CD4-positive, alpha-beta T cell treated with Interleukin-12 subunit alpha and Interleukin-12 subunit beta, for 1 hour (primary cell): ENCODE results near the gene AEBP1.
A peak's percentile ranks its signal among the peaks of the same experiment; 100 is the strongest.
"Not testable (repeated sequence)": the region's sequence is repeated elsewhere in the genome, so short reads cannot be mapped to it uniquely, and the experiment has no call there.

Experiments used
- DNase-seq: peaks from one replicate; pipeline ENCODE4 v3.0.0-alpha.2; 2020

Gene AEBP1

DNA sequence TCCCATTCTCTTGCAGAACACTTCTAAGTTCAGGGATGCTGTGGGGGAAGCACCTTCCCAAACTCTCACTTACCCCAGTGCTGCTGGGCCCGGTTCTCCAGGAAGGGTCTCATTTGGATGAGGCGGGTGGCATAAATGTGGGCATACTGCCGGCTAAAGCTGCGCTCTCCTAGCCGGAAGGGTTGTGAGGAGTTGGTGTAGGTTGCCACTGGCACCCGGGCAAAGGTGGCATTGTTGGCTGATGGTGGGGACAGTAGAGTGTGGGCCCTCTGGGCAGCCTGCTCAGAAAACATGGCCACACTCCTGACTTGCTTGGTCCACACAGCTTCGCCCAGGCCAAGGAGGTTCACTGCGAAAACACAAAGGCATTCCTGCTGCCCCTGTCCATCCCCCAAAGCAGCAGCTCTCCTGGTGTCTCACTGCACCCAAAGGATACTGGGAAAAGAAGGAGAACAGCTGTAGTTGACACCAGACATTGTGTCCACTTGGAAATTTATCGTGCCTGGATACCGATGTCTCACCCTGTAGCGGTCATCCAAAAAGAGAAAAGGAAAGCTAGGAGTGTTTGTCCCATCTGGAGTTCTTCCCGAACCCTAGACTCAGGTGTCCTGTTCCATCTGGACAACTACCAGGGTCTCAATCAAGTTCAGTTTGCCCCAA is 17.7 kb downstream of the AEBP1 start:
- DNase-seq, result no peak

DNA sequence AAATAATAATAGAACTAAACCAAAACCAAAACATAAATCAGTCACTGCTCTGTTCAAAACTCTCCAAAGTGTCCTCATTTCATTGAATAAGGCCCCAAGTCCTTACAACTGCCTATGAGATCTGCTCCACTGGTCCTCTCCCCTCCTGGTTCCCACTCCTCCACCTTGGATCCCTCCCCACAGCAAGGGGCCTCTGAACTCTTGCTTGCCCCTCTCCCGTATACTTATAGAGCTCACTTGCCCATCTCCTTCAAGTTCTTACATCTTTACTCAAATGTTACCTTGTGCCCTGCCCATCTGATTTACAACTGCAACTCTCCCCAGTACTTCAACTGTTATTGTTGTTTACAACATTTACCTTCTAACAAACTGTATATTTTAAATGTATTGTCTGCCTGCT is 18.4 kb downstream of the AEBP1 start:
- no peak for DNase-seq

DNA sequence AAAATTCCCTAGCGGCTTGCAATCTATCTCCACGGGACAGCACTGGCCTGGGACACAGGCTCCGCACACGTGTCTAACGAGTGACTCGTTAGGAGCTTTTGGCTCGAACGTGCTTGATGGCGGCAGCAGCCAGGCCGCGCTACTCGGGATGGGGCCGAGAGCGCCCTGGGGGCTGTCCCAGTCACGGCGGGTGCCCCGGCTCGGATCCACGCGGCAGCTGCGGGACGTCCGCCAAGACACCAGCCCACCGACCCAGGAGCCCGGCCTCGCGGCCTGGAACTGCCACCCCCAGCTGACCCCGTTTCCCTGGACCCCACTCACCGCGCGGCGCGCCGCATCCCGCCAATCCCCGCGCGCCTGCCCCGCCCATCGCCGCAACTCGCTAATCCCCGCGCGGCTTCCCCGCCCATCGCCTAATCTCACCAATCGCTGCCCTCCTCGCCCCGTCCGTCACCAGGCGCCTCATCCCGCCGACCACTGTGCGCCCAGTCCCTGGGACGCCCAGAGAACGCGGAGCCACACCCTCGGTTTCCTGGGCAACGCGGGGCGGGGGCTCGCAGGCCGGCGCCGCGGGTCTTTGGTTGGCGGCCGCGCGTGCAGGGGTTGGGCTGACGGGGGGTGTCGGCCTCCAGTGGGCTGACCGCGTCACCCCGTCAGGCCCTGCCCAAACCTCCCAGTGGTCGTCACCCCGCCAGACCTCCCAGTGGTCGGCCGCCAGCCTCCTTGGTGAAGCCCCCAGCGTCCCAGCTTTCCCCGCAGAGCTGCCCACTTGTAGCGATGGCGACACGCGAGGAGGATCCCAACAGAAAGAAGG is 19.3 kb downstream of the AEBP1 start, which contains the start of gene POLD2:
Gene POLD2, minus strand, starts transcription at position 359 of the 814 bp plus-strand sequence. CDS start 1,495 bp downstream, outside the sequence.
- DNase-seq, result peak; percentile 97

DNA sequence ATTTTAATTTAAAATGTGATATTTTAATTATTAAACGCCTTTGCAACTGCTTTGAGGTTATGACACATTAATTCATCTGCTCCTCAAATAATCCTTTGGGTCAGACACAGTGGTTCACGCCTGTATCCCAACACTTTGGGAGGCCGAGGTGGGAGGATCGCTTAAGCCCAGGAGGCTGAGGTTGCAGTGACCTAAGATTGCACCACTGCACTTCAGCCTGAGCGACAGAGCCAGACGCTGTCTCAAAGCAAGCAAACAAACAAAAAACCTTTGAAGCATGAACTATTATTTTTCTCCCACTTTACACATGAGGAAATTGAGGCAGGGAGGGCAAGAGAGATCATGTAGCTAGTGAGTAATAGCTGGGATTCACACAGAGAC is 20.7 kb downstream of the AEBP1 start:
- DNase-seq, result no peak

DNA sequence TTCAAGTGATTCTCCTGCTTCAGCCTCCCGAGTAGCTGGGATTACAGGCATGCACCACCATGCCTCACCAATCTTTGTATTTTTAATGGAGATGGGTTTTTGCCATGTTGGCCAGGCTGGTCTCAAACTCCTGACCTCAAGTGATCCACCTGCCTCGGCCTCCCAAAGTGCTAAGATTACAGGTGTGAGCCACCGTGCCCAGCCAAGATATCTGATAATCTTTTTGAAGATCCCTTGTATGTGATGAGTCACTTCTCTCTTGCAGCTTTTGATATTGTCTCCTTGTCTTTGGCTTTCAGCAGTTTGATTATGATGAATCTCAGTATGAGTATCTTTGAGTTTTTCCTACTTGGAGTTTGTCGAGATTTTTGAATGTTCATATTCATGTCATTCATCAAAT is 22.4 kb downstream of the AEBP1 start:
- DNase-seq, result not testable (repeated sequence)

DNA sequence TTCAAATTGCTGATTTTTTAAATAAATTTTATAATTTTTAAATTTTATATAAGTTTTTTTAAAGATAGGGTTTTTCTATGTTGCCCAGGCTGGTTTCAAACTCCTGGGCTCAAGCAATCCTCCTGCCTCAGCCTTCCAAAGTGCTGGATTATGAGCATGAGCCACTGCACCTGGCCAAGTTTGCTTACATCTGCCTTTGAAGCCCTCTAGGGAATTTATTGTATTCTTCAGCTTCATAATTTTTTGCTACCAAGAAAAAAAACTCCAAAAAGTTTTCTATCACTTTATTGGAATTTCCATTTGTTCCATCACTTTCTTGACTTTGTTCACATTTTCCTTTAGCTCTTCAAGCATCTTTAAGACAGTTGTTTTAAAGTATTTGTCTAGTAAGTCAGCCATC is 23.0 kb downstream of the AEBP1 start:
- no peak for DNase-seq

DNA sequence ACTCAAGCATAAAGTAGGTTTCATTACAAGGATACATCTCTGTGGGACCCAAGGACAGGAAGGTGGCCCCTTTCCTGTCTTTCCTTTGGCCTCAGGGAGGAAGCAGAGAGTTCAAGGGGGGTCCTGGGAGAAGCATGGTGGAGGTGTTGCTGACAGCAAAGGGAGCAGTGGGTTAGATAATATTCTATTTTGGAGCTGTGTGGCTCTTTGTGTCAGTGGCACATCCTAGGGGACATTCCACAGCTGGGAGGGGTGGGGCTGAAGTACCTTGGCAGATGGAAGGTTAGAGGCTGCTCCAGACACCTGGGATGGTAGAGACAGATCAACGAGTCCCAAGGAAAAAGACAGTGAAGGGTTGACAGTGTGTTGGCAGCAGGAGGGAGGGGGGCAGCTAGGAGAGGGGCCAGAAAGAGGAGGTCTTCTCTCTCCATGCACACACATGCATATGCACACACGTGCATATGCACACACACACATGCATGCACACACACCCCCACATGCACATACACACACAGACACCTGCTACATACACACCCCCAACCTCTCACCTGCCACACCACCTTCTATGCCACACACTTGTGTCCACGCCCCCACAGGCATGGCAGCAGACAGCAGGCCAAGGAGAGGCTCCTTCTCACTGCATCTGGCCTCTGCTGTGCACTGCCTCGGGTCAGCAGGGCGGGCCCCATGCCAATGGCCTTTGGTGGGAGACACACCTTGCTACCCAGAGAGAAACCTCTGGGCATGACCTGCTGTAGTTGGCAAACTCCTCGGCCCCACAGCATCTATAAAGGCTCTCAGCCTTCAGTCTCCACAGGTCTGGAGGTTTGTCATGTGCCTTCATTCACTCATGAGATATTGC is 24.8 kb downstream of the AEBP1 start:
- no peak for DNase-seq

DNA sequence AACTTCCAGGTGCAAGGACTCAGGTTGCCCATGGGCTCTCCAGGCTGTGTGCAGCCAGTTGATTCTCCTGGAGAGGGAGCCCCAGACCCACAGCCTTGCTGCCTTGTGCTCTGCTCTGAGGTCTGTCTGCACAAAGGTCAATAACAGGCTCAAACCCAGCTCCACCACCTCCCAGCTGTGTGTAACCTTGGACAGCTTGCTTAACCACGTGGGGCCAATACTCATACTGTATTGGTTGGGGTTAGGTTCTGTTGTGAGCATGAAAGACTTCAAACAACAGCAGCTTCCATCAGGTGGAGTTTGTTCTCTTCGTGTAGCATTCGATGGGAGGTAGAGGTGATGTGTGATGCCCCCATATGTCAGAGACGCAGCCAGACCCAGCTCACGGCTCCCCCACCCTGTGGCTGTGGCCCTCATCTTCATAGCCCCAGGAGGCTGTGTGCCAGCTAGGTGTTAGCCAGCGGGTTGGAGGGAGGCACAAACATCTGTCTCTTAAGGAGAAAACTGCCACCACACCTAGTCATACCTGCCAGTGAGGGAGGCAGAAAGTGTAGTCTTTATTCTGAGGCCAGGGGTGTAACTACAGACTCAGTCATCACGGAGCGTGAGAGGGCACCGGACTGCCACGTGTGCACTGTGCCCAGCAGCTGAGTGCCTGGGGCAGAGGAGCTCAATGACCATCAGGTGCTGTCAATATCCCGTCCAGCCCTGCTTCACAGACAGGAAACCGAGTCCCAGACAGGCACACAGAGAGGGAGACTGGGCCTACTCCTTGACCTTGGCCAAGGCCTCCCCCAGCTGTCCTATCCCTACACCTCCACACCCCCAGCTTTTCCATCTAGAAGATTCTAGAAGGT is 27.3 kb downstream of the AEBP1 start:
- DNase-seq, result no peak

DNA sequence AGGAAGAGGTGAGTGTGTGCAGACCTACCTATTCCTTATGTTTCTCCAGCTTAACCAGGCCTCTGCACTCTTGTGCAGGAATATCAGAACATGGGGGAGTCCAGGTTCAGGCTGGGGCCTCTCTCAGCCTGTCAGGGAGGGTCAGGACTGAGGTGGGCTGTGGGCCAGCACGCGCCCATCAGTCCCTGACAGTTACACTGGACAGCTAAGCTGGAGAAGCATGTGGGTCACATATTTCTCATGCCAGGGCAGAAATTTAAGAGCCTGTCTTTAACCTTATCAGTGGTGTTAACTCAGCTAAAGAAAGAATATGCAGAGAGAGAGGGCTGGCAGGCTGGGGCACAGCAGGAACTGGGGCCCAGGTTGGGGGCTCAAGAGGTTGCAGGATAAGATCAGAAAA is 27.9 kb downstream of the AEBP1 start:
- no peak for DNase-seq

DNA sequence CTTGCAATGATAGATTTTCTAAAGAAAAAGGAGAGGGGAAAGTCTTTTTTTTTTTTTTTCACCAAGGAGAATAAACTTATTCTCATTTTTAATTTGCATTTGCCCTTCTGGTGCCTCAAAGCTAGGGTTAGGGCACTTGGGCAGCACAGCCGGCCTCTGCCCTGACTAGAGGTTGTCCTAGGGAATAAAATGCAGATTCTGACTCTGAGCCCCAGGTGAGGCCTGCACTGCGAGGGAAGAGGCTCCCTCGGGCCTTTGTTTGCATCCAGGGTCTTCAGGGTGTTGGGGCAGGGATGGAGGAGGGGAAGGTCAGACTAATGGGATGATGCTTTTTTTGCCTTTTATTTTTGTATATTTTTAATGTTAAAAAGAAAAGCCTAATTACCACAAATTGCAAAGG is 29.1 kb downstream of the AEBP1 start:
- no peak for DNase-seq

DNA sequence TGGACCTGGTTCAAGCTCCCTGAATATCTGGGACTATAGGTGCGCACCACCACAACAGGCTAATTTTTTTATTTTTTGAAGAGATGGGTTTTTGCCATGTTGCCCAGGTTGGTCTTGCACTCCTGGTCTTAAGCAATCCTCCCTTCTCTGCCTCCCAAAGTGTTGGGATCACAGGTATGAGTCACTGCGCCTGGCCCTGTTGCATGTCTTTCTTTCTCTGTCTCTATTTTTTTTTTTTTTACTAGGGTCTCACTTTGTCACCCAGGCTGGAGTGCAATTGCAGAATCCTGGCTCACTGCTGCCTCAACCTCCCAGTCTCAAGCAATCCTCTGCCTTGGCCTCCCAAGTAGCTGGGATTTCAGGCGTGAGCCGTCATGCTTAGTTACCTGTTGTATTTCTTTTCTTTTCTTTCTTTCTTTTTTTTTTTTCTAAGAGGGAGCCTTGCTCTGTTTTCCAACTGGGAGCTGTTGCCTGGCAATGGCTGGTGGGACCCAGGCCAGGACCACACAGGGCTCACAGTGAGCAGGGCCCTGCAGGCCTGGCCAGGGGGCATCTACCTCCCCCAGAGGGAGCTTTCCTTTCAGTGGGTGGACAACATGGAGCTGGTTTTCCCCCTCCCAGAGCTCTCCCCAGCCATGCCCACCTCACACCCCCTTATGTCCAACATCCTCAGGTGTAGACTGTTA is 30.9 kb downstream of the AEBP1 start:
- DNase-seq, result no peak

DNA sequence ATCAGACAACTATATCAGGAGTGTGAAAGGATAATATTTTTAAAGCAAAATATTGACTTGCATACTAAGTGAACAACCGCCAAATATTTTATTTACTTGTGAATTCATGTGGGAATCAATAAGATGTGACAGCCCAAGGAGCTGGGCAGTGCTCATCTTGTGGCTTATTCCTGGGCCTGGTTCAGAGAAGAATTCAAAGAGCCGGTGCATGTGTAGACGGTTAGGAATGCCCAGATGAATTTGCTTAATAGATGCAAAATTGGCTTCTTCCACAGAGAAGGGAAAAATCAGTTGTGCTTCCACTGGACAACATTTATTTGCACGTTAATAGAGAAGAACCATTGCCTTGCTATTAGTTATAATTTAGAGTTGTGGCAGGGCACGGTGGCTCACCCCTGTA is 32.6 kb downstream of the AEBP1 start:
- no peak for DNase-seq

DNA sequence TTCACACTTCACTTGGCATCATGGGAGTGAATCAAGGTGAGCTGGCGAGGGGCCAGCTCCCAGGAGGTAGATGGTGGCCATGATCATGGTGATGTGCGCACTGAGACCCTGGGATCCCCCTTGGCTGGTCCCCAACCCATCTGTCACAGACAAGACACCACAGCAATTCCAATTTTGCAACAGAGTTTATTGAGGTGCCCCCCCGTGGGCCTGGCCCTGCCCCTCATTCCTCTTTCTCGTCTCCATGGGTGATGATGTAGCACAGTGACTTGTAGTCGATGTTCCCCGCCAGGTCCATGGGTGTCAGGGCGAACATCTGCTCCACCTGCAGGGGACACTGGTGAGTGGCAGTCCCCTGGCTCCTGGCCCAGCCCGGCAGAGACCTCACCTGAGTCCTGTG is 34.6 kb downstream of the AEBP1 start:
- no peak for DNase-seq

DNA sequence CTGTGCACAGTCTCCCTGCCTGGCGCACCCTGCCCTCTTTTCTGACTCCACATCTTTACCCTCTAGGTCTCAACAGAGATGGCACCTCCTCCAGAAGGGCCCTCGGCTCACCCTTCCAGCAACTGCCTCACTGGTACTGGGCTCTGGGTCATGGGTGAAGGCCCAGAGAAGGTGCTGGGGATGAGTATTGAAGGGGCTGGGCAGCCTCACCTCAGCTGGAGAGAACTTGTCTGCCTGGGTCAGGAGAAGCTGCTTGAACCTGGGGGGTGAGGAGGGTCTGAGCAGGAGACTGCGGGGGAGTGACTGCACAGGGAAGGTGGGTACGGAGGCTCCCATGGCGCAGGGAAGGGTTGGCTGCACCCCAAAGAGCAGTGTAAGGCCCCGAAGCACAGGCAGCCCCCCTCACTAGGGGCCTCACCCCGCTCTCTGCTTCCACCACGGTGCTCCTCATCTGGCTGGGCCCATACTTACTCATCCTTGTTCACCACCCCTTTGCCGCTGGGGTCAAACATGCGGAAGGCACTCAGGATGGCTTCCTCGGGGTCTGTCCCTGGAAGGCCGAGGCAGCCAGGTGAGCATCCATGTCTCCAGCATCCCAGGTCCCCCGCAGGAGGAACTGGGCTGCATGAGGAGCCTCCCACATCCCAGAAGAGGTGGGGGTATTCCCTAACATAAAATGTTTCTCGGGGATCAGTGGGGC is 35.3 kb downstream of the AEBP1 start:
- no peak for DNase-seq

DNA sequence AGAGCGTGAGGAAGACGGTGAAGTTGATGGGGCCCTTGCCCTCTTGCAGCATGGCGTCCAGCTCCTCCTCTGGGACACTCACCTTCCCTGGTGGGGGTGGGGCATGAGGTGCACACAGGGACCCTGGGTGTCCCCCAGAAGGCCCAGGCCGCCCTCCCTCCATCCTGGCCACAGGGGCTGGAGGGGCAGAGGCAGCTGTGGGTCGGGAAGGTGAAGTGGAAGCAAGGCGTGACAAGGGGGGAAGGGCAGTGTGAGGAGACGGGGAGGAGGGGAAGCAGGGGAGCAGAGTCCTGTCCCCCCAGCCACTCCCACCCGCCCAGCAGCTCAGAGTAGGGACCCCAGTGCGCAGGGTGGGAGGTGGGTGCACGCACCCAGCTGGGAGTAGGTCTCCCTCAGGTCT is 36.2 kb downstream of the AEBP1 start:
- DNase-seq, result no peak

DNA sequence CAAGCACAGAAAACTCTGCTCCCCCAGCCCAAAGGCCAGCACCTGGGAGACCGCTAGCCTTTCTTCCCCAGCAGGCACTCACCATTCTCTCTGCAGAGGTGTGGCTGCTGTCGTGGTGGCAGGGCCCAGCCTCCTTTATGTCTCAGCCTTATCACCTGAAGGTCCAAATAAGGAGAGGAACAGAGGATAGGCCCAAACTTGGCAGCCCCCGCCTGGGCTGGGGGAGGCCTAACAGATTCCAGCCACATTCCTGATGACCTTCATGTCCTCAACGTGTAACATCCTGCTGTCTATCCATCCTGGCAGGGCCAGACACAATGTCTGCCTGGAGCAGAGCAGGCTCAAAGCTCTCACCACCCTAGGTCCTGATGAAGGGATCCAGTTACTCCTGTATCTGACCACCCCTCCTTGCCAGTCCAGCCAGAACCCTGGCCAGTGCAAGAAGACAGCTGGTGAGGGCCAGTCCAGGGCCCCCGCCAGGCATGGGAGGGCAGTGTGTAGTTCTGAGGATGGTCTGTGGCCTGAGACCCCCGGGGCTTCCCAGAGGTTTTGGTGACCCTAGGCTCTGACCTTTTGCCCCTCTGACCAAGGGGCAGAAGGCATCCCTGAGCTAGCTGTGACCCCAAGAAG is 37.2 kb downstream of the AEBP1 start, which contains the start of gene MYL7:
Gene MYL7, minus strand, starts transcription at position 112 of the 630 bp plus-strand sequence. Its CDS starts 27 bp downstream, at position 85.
- no peak for DNase-seq

DNA sequence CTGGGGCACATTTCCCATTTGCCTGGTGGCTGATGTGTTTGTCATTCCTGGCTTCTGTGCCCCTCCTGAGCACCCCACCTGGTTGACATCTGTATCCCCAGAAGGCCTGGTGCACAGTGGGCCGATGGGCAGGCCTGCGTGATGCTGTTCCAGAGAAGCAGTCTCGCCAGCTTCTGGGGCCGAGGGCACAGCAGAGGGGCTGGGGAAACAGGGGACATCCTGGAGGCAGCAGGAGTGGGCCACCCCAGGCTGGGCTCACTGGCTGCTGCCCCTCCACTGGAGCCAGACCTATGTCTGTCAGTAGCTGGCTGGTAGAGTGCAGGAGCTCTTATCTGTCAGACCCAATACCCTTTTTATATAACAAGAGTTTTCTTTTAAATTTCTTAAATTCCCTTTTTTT is 37.9 kb downstream of the AEBP1 start:
- DNase-seq, result no peak

DNA sequence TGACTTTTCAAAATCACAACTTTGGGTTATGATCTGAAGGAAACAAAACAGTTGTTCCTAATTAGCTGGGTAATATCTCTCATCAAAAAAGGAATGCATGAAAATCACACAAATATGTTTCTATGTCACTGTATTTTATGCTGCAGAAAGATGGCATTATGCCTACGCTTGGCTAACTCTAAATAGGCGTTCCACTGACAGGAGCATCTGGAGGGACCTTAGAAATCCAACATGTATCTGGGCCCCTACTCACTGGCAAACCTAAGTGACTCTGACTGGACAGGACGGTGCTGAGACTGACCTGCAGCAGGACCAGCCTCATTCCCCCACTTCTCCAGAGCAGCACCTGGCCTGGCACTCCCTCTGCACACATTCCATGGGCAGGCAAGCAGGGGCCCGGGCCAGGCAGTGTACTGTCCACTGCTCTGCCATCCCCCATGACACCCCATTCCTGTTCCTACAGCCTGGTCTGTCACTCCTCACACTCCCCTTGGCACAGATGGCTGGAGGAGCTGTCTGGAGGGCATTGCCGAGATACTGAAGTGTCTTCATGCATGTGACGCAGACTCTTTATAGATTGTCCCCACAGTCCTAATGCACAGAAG is 39.6 kb downstream of the AEBP1 start:
- no peak for DNase-seq

DNA sequence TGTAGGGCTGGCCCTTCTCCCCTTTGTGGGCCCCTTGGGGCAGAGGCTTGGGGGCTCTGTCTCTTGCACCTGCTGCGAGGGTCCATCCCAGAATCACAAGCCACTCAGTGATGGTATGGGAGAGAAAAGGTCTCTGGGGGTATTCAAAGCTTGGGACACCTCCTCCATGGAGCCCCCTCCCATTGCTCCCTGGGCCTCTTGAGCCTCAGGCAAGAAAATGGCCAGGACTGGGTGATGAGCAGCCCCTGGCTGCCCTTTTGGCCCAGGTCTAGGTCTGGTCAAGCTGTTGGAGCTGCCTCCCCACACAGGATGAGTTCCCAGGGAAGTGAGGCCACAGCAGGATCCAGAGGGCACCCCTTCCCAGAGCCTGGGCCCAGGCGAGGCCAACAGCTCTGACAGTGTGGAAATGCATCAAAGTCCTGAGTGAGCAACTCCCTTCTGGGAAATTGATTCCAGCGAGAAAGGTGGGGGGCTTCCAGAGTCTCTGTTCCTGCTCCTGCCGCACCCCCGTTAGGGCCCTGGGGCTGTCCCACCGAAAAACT is 40.4 kb downstream of the AEBP1 start:
- DNase-seq, result no peak

DNA sequence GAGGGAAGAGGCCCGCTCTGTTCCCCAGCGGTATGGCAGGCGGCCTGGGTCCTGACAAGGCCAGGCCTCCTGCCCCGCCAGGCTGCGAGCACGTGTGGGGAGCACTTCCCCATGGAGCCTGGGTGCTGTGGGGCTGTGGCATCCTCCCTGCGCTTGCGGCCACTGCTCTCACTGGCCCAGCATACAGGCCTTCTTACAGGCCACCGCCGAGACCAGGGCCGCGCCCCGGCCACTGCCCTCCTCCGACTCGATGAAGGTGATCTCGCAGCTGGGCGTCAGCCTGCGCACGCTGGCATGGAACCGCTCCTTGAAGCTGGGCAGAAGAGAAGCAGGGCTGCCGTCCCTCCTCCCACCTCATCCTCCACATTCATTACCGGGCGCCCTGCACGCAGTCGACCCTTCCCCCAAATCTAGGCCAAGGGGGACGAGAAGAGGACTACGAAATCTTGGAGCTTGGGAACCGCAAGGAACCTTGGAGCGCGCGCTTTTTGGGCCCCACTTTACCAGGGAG is 40.9 kb downstream of the AEBP1 start:
- no peak for DNase-seq
